NCI-H2227 (cell line): ENCODE measurements around the gene FBXL16.
A peak's percentile ranks its signal among the peaks of the same experiment; 100 is the strongest.

Experiments used
- DNase-seq: peaks from one replicate; lab custom pipeline; 2025; ENCODE audit not compliant: unreplicated experiment; lab: John Stamatoyannopoulos, UW

Gene FBXL16

DNA sequence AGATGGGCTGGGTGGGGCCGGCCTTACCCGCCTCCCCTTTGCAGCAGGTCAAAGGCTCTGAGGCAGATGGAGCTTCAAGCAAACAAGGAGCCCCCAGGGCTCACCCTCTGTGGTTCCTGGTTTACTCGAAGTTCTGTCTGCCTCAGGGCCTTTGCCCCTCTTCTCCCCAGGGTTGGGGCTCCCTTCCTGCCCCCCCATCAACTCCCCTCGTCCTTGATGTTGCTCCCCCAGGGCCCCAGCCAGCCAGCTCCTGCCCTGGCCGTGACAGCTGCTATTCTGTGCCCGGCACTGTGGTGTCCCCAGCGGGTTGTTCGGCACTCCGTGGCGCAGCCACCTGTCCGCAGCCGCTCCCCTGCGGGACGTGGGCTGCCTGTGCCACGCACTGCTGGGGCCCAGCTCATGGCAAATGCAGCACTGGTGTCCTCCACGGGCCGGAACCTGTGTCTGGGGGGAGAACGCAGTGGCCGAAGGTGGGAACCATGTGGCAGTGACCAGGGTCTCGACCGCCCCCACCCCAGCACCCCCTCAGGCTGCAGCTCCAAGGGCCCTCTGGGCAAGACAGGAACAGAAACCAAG is 5.0 kb upstream of the FBXL16 start:
- DNase-seq, result no peak

DNA sequence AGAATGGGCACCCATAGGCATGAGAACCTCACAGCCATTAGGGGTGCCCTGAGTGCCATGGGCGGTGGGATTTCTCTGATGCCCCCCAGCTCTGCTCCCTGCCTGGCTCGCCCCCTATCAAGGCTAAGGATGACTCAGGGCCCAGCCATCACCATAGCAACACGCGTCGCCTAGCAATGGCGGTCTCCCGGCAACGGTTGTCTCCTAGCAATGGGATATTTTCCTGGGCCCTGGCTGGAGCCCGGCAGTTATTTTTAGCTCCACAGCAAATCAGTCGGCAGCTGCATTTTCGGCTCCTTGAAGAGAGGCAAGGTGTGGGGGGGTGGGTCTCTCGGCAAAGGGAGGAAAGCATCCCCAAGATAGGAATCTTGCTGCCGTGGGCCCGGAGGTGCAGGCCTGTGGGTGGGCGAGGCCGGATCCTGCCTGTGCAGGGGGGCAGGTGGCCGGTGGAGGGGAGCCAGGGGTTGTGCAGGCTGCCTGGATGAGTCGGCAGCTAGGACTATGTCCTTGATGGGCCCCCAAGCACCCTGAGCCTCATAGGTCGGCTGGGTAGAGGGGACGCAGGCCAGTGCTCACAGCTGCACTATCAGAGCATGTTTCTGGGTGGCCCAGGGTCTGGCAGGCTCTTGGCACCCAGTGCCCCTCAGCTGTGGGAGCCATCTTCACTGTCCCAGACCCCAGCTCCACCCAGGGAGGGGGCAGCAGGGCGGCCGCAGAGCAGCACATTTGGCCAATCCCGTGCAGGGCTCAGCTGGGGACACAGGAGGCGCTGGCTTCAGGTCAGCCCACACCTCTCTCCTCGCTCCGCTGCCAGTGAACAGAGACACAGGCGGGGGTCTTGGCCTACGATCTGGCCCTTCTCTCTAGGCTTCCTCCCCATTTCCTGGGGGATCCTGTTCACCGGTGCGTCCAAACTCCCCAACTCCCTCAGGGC is 4.2 kb upstream of the FBXL16 start:
- peak; percentile 98 for DNase-seq

DNA sequence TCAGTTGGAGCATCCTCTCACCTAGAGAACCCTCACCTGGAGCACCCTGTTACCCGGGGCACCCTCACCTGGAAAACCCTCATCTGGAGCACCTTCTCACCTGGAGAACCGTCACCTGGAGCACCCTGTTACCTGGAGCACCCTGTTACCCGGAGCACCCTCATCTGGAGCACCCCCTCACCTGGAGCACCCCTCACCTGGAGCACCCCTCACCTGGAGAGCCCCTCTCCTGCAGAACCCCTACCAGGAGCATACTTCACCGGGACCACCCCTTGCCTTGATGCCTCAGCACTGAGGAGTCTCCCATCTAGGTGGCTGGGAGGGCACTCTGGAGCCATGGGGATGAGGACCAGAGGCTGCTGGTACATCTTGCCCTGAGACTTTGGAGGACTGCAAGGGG is 3.4 kb upstream of the FBXL16 start:
- DNase-seq, result no peak

DNA sequence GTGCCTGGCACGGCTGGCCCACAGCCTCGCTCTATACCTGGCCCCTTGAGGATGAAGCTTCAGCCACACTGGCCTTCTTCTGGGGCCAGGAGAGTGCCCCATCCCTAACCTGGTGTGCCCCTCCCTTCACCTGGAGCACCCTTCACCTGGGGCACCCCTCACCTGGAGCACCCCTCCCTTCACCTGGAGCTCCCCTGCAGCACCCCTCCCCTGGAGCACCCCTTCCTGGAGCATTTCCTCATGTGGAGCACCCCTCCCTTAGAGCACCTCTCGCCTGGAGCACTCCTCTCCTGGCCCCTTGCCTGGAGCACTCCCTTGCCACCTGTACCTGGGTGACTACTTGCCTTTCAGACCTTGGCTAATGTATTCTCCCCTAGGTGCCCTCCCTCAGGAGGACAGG is 2.4 kb upstream of the FBXL16 start:
- DNase-seq, result no peak

DNA sequence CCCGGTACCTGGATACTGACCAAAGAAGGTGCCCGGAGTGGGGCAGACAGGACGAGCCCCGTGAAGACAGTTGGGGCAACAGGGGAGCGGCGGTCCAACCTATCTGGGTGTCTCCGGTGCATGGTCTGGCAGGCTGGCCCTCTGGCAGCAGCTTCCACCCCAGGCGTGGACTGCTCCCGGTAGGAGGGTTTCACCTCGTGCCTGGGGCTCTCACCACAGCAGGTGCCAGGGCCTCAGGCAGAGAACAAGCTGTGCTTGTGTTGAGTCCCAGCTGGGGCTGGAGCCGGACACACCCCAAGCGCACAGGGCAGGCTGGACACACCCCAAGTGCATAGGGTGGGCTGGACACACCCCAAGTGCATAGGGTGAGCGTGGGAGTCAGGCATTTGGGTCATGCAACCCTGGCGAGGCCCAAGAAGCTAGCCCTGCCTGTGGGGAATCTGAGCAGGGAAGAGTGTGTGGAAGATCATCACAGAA is 1.5 kb upstream of the FBXL16 start:
- no peak for DNase-seq

DNA sequence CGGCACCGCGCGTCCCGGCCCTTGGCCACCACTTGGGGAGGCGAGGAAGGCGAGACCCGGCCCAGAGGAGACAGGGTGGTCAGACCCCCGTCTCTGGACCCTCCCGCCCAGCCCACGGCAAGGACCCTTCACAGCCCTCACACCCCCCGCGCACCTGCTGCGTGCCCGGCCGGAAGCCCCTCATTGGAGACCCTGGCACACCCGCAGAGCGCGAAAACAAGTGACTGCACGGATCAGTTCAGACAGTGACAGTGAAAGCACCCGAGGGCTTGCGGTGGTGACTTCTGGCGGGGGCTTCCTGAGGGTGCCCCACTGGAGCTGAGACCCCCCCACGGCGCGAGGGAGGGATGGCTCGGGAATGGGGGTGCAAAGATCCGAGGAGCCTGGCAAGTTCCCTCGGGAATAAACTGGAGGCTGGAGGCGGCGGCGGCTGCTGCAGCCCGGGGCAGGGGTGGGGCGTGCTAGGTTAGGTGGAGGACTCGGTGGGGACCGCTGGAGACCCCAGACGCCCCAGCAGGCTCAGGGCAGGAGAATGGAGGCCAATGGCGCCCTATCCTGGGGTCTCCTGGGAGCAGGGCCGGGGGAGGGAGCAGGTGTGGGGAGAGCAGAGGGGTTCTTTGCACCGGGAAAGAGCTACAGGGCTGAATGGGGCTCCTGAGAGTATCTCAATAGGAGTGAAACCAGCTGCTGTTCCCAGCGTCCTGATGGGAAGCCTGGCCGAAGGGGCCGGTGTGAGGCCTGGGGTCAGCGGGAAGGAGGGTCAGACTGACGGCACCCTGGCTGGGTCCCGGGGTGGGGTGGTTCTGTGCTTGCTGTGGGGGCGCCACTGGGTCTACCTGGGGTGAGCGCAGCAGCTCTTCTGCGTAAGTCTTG is 824 bp upstream of the FBXL16 start:
- DNase-seq, result peak; percentile 47

DNA sequence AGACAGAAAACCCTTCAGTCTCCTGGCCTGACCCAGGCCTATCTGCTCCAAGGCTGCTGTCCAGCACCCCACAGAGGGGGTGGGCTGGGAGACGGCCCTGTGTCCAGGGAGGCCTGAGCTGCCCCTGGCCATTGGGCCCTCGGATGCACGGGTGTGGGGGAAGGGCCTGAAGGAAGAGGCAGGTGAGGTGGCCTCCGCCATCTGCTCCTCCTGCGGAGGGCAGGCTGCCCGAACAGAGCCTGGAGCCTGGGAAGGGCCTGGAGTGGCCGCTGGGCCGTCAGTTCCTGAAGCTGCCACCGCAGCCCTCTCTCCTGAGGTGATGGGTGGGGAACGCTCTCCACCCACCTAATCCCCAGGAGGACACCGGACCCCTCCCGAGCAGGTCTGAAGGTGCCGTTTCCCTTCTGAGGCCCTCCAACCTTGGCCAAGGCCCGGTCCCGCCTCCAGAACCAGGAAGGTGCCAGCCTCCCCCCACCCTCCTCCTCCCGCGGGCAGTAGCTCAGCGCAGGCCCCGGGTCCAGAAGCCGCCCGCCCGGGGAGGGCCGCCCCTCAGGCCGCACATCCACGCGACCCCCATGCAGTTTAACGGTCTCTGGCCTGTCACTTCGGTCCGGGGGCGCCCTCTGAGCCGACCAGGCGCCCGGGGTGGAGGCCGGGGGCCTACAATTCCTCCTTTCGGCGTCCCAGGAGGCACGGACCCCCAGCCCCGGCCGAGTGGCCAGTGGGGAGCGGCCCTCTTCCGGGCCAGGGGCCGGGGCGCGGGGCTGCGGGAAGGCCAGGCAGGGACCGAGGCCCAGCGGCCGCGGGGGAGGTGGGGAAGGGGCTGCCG is 835 bp downstream of the FBXL16 start:
- DNase-seq, result peak; percentile 40

DNA sequence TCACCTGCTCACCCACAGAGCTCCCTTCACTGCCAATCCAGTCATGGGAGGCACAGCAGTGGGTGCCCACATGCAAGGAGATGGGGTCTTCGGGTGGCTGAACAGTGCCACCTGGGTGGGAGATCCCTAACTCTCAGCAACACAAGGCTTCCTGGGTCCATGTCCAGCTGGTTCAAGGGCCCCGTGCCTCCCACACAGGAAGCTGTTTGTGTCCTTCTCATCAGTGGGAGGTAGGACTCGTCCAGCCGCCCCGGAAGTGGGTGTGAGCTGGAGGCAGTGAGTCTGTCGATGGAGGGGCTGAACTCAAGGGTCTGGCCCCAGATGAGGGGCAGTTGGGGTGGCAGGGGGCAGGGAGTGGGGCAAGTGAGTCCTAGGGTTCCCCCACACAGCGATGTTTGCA is 1.6 kb downstream of the FBXL16 start:
- DNase-seq, result no peak

DNA sequence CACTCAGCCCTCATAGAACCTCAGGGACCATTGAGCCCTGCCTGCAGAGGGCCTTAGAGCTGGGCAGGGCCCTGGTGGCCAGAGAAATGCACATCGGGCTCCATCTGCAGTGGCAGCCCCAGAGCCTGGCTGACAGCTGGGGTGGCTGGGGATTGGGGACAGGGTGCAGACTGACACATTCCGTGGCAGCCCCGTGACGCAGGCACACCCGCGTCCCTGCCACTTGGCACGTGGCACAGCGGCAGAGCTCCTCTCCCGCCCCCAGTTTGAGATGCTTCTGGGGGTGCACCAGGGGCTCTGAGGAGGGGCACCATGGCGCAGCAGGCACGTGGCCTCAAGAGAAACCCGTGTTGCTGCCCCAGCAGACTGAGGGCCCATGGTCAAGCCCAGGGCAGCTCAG is 2.2 kb downstream of the FBXL16 start:
- DNase-seq, result no peak

DNA sequence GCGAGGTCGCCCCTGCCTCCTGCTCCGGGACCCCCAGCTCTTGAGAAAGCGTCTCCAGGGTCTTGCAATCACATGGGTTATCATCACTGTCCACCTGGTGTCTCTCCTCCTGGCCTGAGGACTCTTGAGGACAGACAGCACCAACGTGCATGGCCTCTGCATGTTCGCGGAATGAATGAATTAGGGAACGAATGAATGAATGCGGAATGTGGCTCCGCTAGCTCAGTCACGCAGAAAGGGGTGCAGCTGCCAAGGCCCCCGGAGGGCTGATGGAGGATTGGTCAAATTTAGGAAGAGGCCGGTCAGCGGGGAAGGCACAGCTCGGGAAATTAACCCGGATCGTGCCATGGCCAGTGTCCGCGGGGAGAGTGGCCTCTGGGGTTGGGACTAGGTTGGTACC is 3.3 kb downstream of the FBXL16 start:
- DNase-seq, result no peak

DNA sequence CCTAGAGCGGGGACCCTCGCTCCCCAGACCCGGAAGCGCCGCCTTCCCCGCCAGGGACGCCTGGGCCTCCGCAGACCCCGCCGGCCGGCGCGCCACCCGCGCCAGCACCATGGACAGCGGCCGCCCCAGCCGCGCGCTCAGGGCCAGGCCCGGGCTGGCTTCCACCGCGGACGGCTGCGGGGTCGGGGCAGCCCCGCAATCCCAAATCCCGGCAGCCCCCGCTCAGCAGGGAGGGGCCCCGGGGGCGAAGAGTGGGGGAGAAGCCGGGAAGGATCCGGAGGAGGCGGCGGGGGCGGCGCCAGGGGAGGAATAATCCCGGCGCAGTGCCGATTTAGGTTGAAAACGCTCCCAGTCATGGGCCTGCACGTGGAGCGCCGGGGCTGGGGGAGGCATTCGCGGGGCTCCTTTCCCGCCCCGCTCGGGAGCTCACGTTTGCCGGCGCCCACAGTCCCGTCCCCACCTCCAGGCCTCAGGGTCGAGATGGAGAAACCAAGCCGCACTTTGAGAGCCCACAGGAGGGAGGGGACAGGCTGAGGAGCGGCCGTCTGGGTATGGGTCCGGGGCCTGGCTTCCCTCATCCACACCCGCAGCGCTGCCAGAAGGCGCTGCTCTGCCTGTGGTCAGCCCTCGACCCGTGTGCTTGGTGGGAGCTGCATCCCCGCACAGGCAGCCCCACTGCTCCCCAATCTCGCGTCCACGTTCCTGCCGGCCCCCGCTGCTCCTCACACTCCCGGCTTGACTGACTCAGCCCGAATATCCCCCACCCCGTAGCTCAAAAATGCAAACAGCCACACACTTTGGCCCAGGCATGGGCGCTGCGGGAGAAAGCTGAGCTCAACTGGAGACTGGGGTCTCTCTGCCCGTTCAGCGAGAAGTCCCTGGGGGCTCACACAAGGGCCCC is 4.7 kb downstream of the FBXL16 start:
- DNase-seq, result no peak

DNA sequence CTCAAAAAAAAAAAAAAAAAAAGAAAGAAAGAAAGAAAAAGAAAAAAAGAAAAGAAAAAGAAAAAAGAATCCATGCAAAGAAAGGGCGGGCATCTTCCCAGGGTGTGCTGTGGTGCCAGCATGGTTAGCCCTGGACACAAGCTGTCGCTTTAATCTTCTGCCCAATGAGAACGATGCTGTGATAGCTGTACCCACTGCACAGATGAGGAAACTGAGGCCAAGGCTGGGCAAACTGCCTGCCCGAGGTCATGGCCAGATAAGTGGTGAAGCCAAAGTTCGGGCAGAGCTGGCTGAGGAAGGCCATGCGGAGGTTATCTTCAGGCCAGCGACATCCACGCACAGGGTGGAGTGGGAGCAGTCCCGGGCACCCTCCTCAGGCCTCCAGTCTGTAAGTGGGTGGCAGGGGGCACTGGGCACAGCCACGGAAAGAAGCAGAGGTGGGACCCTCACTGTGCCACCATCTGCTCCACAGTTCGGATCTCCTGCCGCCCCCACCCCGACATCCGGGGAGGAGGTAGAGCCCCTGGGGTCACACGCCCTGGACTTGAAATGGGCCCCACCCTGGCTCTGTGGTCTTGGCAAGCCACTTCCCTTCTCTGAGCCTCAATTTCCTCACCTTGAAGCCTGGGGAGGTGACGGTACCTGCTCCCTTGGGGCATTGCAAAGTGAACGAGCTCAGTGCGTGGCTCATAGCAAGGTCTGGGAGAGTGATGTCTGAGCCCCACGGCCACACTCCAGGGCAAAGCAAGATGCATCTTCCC is 6.5 kb downstream of the FBXL16 start:
- no peak for DNase-seq

DNA sequence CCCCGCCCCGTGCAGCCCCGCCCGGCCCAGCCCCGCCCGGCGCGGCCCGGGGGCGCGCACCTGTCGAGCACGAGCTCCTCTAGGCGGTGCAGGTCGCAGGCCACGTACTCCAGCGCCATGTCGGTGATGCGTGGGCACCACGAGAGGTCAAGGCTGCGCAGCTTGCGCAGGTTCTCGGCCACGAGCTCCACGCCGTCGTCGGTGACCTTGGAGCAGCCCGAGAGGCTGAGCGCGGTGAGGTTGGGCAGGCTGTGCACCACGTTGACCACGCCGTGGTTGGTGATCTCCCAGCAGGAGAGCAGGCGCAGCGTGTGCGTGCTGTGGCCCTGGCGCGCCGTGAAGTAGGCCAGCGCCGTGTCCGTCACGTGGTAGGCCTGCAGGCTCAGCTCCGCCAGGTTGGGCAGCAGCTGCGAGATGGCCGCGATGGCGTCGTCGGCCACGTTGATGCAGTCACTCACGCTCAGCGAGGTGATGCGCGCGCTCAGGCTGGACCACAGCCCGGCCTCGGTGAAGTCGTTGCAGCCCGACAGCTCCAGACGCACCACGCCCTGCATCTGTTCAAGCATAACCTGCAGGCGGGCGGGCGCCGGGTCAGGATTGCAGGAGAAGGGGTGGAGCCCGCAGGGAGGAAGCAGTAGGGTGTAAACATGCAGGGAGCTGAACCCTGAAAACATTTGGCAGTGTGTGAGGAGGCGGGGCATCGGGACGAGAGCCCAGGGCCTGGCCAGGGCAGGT is 10.1 kb downstream of the FBXL16 start:
- DNase-seq, result no peak

DNA sequence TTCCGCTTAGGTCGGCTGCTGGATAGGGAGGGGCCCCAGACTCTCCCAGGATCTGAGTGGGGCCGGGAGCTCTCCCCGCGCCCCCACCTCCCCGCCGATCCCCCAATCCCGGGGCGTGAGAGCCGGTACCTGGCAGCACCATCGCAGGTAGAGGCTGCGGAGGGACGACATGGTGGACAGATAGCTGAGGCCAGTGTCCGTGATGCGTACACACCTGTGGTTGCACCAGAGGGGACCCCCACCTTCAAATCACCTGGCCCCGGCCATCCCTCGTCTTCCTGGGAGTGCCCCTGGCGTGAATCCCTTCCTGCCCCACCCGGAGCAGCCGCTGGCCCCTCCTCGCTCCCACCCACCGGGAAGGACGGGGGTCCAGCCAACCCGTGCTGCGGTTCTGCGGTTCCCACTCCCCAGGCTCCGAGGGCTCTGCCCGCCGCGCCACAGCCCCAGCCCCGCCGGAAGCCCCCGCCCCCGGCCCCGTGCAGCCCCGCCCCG is 10.7 kb downstream of the FBXL16 start:
- no peak for DNase-seq

DNA sequence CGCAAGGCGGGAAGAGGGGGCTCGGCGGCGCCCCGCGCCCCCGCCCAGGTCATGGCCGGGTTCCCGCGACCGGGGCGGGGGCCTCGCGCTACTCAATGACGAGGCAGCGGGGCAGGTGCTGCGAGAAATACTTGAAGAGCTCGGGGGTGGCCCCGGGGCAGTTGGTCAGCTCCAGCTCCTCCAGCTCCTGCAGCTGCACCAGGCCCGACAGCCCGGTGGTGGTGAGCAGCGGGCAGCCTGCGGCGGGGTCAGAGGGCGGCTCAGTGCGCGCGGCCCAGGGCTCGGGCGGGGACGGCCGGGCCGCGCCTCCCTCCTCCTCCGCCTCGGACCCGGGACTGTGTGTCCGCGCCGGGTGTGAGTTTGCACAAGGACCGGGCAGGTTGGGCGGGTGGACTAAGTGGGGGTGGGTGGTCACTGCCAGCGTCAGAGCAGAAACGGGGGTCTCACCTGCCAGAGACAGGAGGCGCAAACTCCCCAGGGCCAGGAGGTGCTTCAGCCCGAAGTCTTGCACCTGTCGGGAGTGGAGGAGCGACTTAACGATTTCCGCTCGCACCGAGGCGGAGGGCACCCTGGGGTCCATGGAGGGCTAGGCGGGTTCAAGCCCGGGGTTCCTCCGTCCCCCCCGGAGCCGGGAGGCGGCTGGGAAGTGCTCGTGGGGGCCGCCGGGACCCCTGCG is 11.3 kb downstream of the FBXL16 start:
- no peak for DNase-seq

DNA sequence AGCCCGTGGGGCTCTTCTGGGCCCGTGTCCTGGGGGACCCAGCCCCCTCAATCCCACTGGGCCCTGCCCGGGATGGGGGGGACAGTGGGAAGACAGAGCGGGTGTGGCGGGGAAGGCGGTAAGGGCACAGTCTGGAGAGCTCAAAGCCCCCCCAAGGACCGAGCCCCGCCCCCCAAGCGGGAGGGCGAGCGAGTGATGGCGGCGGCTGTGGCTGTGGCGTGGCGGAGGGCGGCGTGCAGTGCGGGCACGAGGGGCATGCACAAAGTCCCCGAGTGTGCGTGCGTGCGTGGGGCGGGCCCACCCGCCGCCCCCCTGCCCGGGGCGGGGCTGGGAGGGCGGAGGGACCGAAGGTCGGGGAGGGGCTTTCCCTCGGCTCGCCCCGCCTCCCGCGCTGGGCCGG is 11.8 kb downstream of the FBXL16 start:
- no peak for DNase-seq

DNA sequence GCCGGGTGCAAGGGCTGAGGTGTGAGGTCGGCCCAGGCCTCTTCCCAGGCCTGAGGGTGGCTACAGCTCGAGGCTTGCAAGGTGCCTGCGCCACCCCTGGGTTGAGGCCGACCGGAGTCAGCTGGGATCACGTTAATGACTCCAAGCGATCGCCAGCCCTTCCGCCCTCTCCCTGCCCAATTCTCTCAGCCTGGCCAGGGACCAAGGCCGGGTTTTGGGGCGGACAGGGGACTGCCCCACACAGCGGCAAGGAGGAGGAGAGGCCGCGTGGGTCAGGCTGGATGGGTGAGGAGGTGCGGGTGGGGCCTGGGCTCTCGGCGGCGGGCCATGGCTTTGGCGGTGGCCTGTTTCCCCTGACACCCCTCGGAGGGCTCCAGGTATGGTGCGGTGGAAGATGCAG is 12.2 kb downstream of the FBXL16 start:
- no peak for DNase-seq
